Measurements from ENCODE around the gene EFL1.

The EFL1 gene

GRCh38 chr15:82110144-82110543 is 152.4 kb downstream of the EFL1 start:
- Histone ChIP-seq H3K27ac (no peak overlapping the region), H3K27me3 (replicated peaks) (no peaks in the 10 kb centered on the region), H3K36me3 (replicated peaks) (no peaks in the 10 kb centered on the region), H3K4me3 (ENCODE audit: low read depth, low read length) (no peak overlapping the region)
- no peak for TF ChIP-seq CTCF (IDR thresholded peaks at IDR 0.05; ENCODE audit: low read depth, low read length, missing control alignments)
- in situ Hi-C loops (cut with HindIII; ENCODE audit: low pct_ligation_motif_present, low sequenced_read_pairs), result no loop called here
- DNase-seq, result no peak

GRCh38 chr15:82108489-82109078 is 153.9 kb downstream of the EFL1 start:
- no peaks in the 10 kb centered on the region for H3K36me3 ChIP-seq (replicated peaks)
- H3K27me3 ChIP-seq (replicated peaks), result no peaks in the 10 kb centered on the region
- peak; percentile 100 for TF ChIP-seq CTCF (IDR thresholded peaks at IDR 0.05; ENCODE audit: low read depth, low read length, missing control alignments)
- no peak overlapping the region for H3K27ac ChIP-seq
- peak; percentile 70 for DNase-seq
- in situ Hi-C loops (cut with HindIII; ENCODE audit: low pct_ligation_motif_present, low sequenced_read_pairs), result no loop called here
- no peak overlapping the region for H3K4me3 ChIP-seq (ENCODE audit: low read depth, low read length)

GRCh38 chr15:82106679-82107078 is 155.9 kb downstream of the EFL1 start:
- Histone ChIP-seq H3K27me3 (replicated peaks) (no peaks in the 10 kb centered on the region), H3K27ac (peak overlapping the region; percentile 92), H3K36me3 (replicated peaks) (no peaks in the 10 kb centered on the region), H3K4me3 (ENCODE audit: low read depth, low read length) (no peak overlapping the region)
- in situ Hi-C loops (cut with HindIII; ENCODE audit: low pct_ligation_motif_present, low sequenced_read_pairs), result no loop called here
- no peak for DNase-seq
- TF ChIP-seq CTCF (IDR thresholded peaks at IDR 0.05; ENCODE audit: low read depth, low read length, missing control alignments), result no peak

GRCh38 chr15:82105451-82106215 is 156.9 kb downstream of the EFL1 start:
- Histone ChIP-seq H3K4me3 (ENCODE audit: low read depth, low read length) (no peak overlapping the region), H3K36me3 (replicated peaks) (no peaks in the 10 kb centered on the region), H3K27ac (peak overlapping the region; percentile 92), H3K27me3 (replicated peaks) (no peaks in the 10 kb centered on the region)
- no peak for TF ChIP-seq CTCF (IDR thresholded peaks at IDR 0.05; ENCODE audit: low read depth, low read length, missing control alignments)
- DNase-seq, result peak; percentile 87
- in situ Hi-C loops (cut with HindIII; ENCODE audit: low pct_ligation_motif_present, low sequenced_read_pairs), result no loop called here

GRCh38 chr15:82103468-82103867 is 159.1 kb downstream of the EFL1 start:
- no peaks in the 10 kb centered on the region for H3K27me3 ChIP-seq (replicated peaks)
- no peak overlapping the region for H3K27ac ChIP-seq
- no peak for DNase-seq
- peak; percentile 55 for TF ChIP-seq CTCF (IDR thresholded peaks at IDR 0.05; ENCODE audit: low read depth, low read length, missing control alignments)
- in situ Hi-C loops (cut with HindIII; ENCODE audit: low pct_ligation_motif_present, low sequenced_read_pairs), result no loop called here
- H3K4me3 ChIP-seq (ENCODE audit: low read depth, low read length), result no peak overlapping the region
- H3K36me3 ChIP-seq (replicated peaks), result peaks cover 5% of the 10 kb centered on the region

Data from brain microvascular endothelial cell (primary cell).